Stimulated activated CD4-positive, alpha-beta T cell treated with anti-CD3 and anti-CD28 coated beads, Interleukin-15, amount 100 ng/mL, for 24 hours (primary cell): ENCODE results near the gene SDK1.
A peak's percentile ranks its signal among the peaks of the same experiment; 100 is the strongest.

Experiments
- DNase-seq: peaks from one replicate; pipeline ENCODE4 v3.0.0-alpha.2; 2020

SDK1 gene

GRCh38 chr7:3345699-3346481 is 44.8 kb downstream of the SDK1 start:
- no peak for DNase-seq

GRCh38 chr7:3349126-3349525 is 48.1 kb downstream of the SDK1 start:
- DNase-seq, result no peak

- no peak for DNase-seq
Observed at GRCh38 chr7:3356173-3356572, 55.1 kb downstream of the SDK1 start.

- DNase-seq, result no peak
Observed at GRCh38 chr7:3358991-3359390, 57.9 kb downstream of the SDK1 start.

- DNase-seq, result no peak
Observed at GRCh38 chr7:3367261-3367660, 66.2 kb downstream of the SDK1 start.

GRCh38 chr7:3370068-3370830 is 69.2 kb downstream of the SDK1 start:
- DNase-seq, result no peak

GRCh38 chr7:3370921-3371320 is 69.9 kb downstream of the SDK1 start:
- DNase-seq, result no peak

- DNase-seq, result no peak
Observed at GRCh38 chr7:3371601-3372000, 70.5 kb downstream of the SDK1 start.

- DNase-seq, result no peak
Observed at GRCh38 chr7:3374239-3374638, 73.2 kb downstream of the SDK1 start.

- DNase-seq, result no peak
Observed at GRCh38 chr7:3378390-3379150, 77.5 kb downstream of the SDK1 start.

GRCh38 chr7:3380034-3380433 is 79.0 kb downstream of the SDK1 start:
- no peak for DNase-seq

GRCh38 chr7:3380886-3381685 is 80.0 kb downstream of the SDK1 start:
- no peak for DNase-seq

- no peak for DNase-seq
Observed at GRCh38 chr7:3386423-3387190, 85.6 kb downstream of the SDK1 start.

GRCh38 chr7:3393862-3394261 is 92.8 kb downstream of the SDK1 start:
- no peak for DNase-seq

GRCh38 chr7:3397324-3397723 is 96.3 kb downstream of the SDK1 start:
- DNase-seq, result no peak

- DNase-seq, result peak; percentile 12
Observed at GRCh38 chr7:3399858-3400257, 98.8 kb downstream of the SDK1 start.

- no peak for DNase-seq
Observed at GRCh38 chr7:3404501-3404900, 103.4 kb downstream of the SDK1 start.

- no peak for DNase-seq
Observed at GRCh38 chr7:3408814-3409595, 108.0 kb downstream of the SDK1 start.

GRCh38 chr7:3412871-3413270 is 111.8 kb downstream of the SDK1 start:
- no peak for DNase-seq

- DNase-seq, result no peak
Observed at GRCh38 chr7:3415861-3416312, 114.8 kb downstream of the SDK1 start.

GRCh38 chr7:3416453-3416852 is 115.4 kb downstream of the SDK1 start:
- no peak for DNase-seq
